GM18909 (cell line): ENCODE results near the gene NUP54.

Experiments used
- ATAC-seq: cut with Tn5 transposase; IDR thresholded peaks from one replicate; pipeline ENCODE4 v1.9.1; 2021; ENCODE audit warnings: mild to moderate bottlenecking; ENCODE audit not compliant: unreplicated experiment, poor library complexity

NUP54 gene

GRCh38 chr4:76078033-76078613, 70.1 kb downstream of the NUP54 start:
- ATAC-seq: no peak

GRCh38 chr4:76074993-76075600, 73.1 kb downstream of the NUP54 start:
- no peak for ATAC-seq

GRCh38 chr4:76074468-76074867, 73.7 kb downstream of the NUP54 start, which contains the start of gene ART3:
TSS of gene ART3 (plus strand) at chr4:76074709. CDS start at chr4:76075890, 1,181 bp downstream.
- no peak for ATAC-seq

GRCh38 chr4:76072760-76073159, 75.4 kb downstream of the NUP54 start:
- no peak for ATAC-seq

- ATAC-seq: peak; percentile 68
These were observed 80.4 kb downstream of the NUP54 start for GRCh38 chr4:76067652-76068286.

GRCh38 chr4:76066546-76066945, 81.7 kb downstream of the NUP54 start:
- ATAC-seq: no peak
